Neutrophil (primary cell): ENCODE data around the gene TRIM69.
A peak's percentile ranks its signal among the peaks of the same experiment; 100 is the strongest.
"Not testable (repeated sequence)": the region's sequence is repeated elsewhere in the genome, so short reads cannot be mapped to it uniquely, and the experiment has no call there.

Source experiments
- H3K27ac ChIP-seq: fragments of 200-600 bp; sonication (generic); 2 replicates; pipeline ENCODE4 v1.5.1; 2016; ENCODE audit warnings: mild to moderate bottlenecking, moderate library complexity
- H3K27me3 ChIP-seq: fragments of 200-600 bp; sonication (generic); 2 replicates; pipeline ENCODE4 v1.6.0; 2016; ENCODE audit warnings: mild to moderate bottlenecking
- H3K36me3 ChIP-seq: fragments of 200-600 bp; sonication (generic); 2 replicates; pipeline ENCODE4 v1.5.1; 2017
- H3K4me1 ChIP-seq, 2 experiments: fragments of 200-600 bp in 1 of 2; sonication (generic) in 1 of 2; 1 replicate in 1 of 2; 2 replicates in 1 of 2; pipeline versions ENCODE4 v1.5.1 to v1.6.1; 2013 to 2016; ENCODE audit warnings: low read depth in 1 of 2, low read length in 1 of 2, mild to moderate bottlenecking in 1 of 2, moderate library complexity in 1 of 2; ENCODE audit not compliant: control insufficient read depth in 1 of 2, insufficient read depth in 1 of 2
- H3K4me3 ChIP-seq, 2 experiments: fragments of 200-600 bp in 1 of 2; sonication (generic) in 1 of 2; 1 replicate in 1 of 2; 2 replicates in 1 of 2; pipeline ENCODE4 v1.5.1; 2013 to 2016; ENCODE audit warnings: low read depth in 1 of 2, low read length in 1 of 2, mild to moderate bottlenecking in 1 of 2, moderate library complexity in 1 of 2
- H3K9me3 ChIP-seq: fragments of 200-600 bp; sonication (generic); 2 replicates; pipeline ENCODE4 v1.5.1; 2016
- CTCF ChIP-seq: fragments of 200-600 bp; sonication (generic); IDR thresholded peaks from 2 replicates; pipeline ENCODE4 v1.5.1; 2016; ENCODE audit warnings: antibody characterized with exemption

The TRIM69 gene

GRCh38 chr15:44697014-44697413, 39.3 kb upstream of the TRIM69 start:
- no peak for TF ChIP-seq CTCF
- Histone ChIP-seq H3K4me1 (no peaks in the 10 kb centered on the region), H3K36me3 (no peaks in the 10 kb centered on the region), H3K27ac (peak overlapping the region; percentile 59), H3K9me3 (no peaks in the 10 kb centered on the region), H3K4me3 (no peak overlapping the region), H3K27me3 (no peaks in the 10 kb centered on the region)

DNA sequence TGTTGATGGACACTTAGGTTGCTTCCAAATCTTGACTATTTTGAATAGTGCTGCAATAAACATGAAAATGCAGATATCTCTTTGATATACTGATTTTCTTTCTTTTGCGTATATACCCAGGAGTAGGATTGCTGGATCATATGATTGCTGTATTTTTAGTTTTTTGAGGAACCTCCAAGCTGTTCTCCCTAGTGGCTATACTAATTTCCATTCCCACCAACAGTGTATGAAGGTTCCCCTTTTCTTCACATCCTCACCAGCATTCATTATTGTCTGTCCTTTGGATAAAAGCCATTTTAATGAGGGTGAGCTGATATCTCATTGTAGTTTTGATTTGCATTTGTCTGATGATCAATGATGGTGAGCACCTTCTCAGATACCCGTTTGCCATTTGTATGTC, 37.7 kb upstream of the TRIM69 start:
- no peaks in the 10 kb centered on the region for H3K36me3 ChIP-seq

GRCh38 chr15:44700676-44701075, 35.7 kb upstream of the TRIM69 start:
- H3K27ac ChIP-seq, H3K4me3 ChIP-seq, H3K36me3 ChIP-seq, H3K4me1 ChIP-seq, H3K9me3 ChIP-seq, H3K27me3 ChIP-seq: not testable (repeated sequence)

More for the DNA sequence above, 37.7 kb upstream of the TRIM69 start:
- H3K4me1 ChIP-seq = no peaks in the 10 kb centered on the region
- no peak for TF ChIP-seq CTCF
- no peaks in the 10 kb centered on the region for H3K9me3 ChIP-seq
- no peaks in the 10 kb centered on the region for H3K27me3 ChIP-seq
- no peak overlapping the region for H3K4me3 ChIP-seq
- H3K27ac ChIP-seq = no peak overlapping the region

DNA sequence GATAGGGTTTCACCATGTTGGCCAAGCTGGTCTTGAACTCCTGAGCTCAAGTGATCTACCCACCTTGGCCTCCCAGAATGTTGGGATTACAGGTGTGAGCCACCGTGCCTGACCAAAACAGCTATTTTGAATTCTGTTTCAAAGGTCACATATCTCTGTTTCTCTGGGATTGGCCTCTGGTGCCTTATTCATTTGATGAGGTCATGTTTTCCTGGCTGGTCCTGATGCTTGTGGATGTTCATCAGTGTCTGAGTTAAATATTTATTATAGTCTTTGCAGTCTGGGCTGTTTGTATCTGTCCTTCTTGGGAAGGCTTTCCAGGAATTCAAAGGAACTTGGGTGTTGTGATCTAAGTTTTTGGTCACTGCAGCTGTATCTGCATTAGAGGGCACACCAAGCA, 30.3 kb upstream of the TRIM69 start:
- H3K4me3 ChIP-seq = no peak overlapping the region
- no peak for TF ChIP-seq CTCF
- no peak overlapping the region for H3K27ac ChIP-seq
- H3K9me3 ChIP-seq = no peaks in the 10 kb centered on the region
- no peaks in the 10 kb centered on the region for H3K27me3 ChIP-seq
- peaks cover 7 to 12% of the 10 kb centered on the region in 2 experiments for H3K4me1 ChIP-seq
- H3K36me3 ChIP-seq = peaks cover 9% of the 10 kb centered on the region

GRCh38 chr15:44706401-44706800, 29.9 kb upstream of the TRIM69 start:
- H3K9me3 ChIP-seq = no peaks in the 10 kb centered on the region
- TF ChIP-seq CTCF = no peak
- peaks cover 9% of the 10 kb centered on the region for H3K36me3 ChIP-seq
- H3K4me1 ChIP-seq = peaks cover 7 to 12% of the 10 kb centered on the region in 2 experiments
- H3K27ac ChIP-seq = no peak overlapping the region
- no peaks in the 10 kb centered on the region for H3K27me3 ChIP-seq
- no peak overlapping the region for H3K4me3 ChIP-seq

DNA sequence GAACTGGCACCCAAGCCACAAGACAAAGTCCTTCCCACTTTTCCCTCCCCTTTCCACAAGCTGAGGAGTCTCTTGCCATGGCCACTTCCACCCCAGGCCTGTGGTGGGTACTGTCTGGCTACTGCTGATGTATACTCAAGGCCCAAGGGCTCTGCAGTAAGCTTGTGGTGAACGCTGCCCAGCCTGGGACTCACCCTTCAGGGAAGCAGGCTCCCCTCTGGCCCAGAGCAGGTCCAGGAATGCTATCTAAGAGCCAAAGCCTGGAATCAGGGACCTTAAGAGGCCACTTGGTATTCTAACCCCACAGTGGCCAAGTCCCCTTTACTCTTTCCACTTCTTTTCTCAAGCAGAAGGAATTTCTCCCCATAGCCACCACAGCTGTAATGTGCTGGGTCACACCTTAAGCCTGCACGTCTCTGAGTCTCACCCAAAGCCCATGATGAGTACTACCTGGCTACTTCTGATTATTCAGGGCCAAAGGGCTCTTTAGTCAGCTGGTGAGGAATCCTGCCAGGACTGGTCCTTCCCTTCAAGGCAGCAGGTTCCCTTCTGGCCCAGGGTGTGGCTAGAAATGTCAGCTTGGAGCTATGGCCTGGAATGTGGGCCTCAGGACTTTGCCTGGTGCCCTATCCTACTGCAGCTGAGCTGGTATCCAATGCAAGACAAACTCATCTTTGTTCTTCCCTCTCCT, 29.2 kb upstream of the TRIM69 start:
- Histone ChIP-seq H3K4me3 (no peak overlapping the region), H3K4me1 (peaks cover 7 to 12% of the 10 kb centered on the region in 2 experiments), H3K9me3 (no peaks in the 10 kb centered on the region), H3K27me3 (no peaks in the 10 kb centered on the region), H3K27ac (no peak overlapping the region), H3K36me3 (peaks cover 9% of the 10 kb centered on the region)
- no peak for TF ChIP-seq CTCF
